ENCODE data around the gene SUCLG1. TPM values are rescaled to one million over a fixed set of nuclear protein-coding genes. Genes with fewer than 3 reads are reported as not detected.

The SUCLG1 gene
- total RNA-seq, 1 experiment from 2014 or later: 59.8 TPM

GRCh38 chr2:84452624-84453023 is 6.5 kb downstream of the SUCLG1 start:
- ATAC-seq (no peak), DNase-seq (ENCODE audit: low read depth, low spot score) (no peak)
- no peak overlapping the region for H3K4me3 ChIP-seq (ENCODE audit: low read depth in 2 of 2, low read length in 2 of 2)
- H3K27ac ChIP-seq (ENCODE audit: low read length): no peak overlapping the region
- ChIA-PET POLR2A (no interaction called here), CTCF (no interaction called here)
- H3K9me3 ChIP-seq (ENCODE audit: control insufficient read depth, insufficient read depth, low read depth, low read length): no peaks in the 10 kb centered on the region
- H3K36me3 ChIP-seq (ENCODE audit: control insufficient read depth, insufficient read depth, low read length): no peaks in the 10 kb centered on the region; the same call in 1 of the 2 replicates
- intact Hi-C loops (cut with micrococcal nuclease; ENCODE audit: unreplicated experiment): no loop called here
- TF ChIP-seq SIN3A (IDR thresholded peaks at IDR 0.05; ENCODE audit: borderline replicate concordance, insufficient read depth, low read depth, low read length): no peak
- no peak for TF ChIP-seq REST (IDR thresholded peaks at IDR 0.05; ENCODE audit: insufficient read depth in 1 of 2, low read depth in 2 of 2, low read length in 1 of 2)
- no peak for TF ChIP-seq CTCF (IDR thresholded peaks at IDR 0.05)
- no peak for TF ChIP-seq POLR2AphosphoS5 (IDR thresholded peaks at IDR 0.05; ENCODE audit: low read depth, low read length)
- no peak for TF ChIP-seq TCF7L2 (IDR thresholded peaks at IDR 0.05; ENCODE audit: low read depth, low read length)
- in situ Hi-C loops (cut with HindIII; ENCODE audit: low pct_unique_long_range_greater_than_20kb, low sequenced_read_pairs): no loop called here
- H3K4me1 ChIP-seq (ENCODE audit: control insufficient read depth, insufficient read depth, low read length): no peaks in the 10 kb centered on the region
- no peaks in the 10 kb centered on the region for H3K27me3 ChIP-seq (ENCODE audit: control insufficient read depth, insufficient read depth, low read length)
- BruUV-seq (replicated peaks): no TSS peak

- Histone ChIP-seq H3K27ac (ENCODE audit: low read length) (no peak overlapping the region), H3K4me3 (ENCODE audit: low read depth in 2 of 2, low read length in 2 of 2) (no peak overlapping the region), H3K36me3 (ENCODE audit: control insufficient read depth, insufficient read depth, low read length) (no peaks in the 10 kb centered on the region; the same call in 1 of the 2 replicates), H3K9me3 (ENCODE audit: control insufficient read depth, insufficient read depth, low read depth, low read length) (no peaks in the 10 kb centered on the region), H3K4me1 (ENCODE audit: control insufficient read depth, insufficient read depth, low read length) (no peaks in the 10 kb centered on the region), H3K27me3 (ENCODE audit: control insufficient read depth, insufficient read depth, low read length) (no peaks in the 10 kb centered on the region)
- ChIA-PET POLR2A (no interaction called here), CTCF (no interaction called here)
- intact Hi-C loops (cut with micrococcal nuclease; ENCODE audit: unreplicated experiment): no loop called here
- ATAC-seq: no peak
- BruUV-seq (replicated peaks): no TSS peak
- DNase-seq (ENCODE audit: low read depth, low spot score): no peak
- TF ChIP-seq REST (IDR thresholded peaks at IDR 0.05; ENCODE audit: insufficient read depth in 1 of 2, low read depth in 2 of 2, low read length in 1 of 2) (no peak), POLR2AphosphoS5 (IDR thresholded peaks at IDR 0.05; ENCODE audit: low read depth, low read length) (no peak), SIN3A (IDR thresholded peaks at IDR 0.05; ENCODE audit: borderline replicate concordance, insufficient read depth, low read depth, low read length) (no peak), CTCF (IDR thresholded peaks at IDR 0.05) (no peak), TCF7L2 (IDR thresholded peaks at IDR 0.05; ENCODE audit: low read depth, low read length) (no peak)
- in situ Hi-C loops (cut with HindIII; ENCODE audit: low pct_unique_long_range_greater_than_20kb, low sequenced_read_pairs): no loop called here
Measured at GRCh38 chr2:84451579-84451978, 7.5 kb downstream of the SUCLG1 start.
